Putamen (tissue), 1 donor: Measurements from ENCODE around the gene SYNPO.
A peak's percentile ranks its signal among the peaks of the same experiment; 100 is the strongest.

Experiments
- DNase-seq: peaks from one replicate; pipeline ENCODE4 v3.0.0-alpha.2; 2016; ENCODE audit warnings: low spot score

Gene SYNPO

DNA sequence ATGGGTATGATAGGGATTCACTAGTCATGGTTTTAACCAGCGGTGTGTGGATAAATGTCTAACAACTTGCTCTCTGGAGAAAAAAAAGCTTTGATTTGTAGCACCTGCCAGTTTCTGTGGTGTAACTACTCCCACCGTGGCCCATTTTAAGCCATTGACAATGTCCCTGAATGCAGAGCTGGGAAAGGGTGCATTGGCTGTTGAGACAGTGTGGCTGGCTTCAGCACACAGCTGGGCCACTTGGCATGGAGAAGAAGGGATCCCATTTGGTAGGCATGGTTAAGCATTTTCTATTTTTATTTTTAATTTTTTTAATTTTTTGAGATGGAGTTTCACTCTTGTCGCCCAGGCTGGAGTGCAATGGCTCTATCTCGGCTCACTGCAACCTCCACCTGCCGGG, 31.5 kb upstream of the SYNPO start:
- DNase-seq = no peak

DNA sequence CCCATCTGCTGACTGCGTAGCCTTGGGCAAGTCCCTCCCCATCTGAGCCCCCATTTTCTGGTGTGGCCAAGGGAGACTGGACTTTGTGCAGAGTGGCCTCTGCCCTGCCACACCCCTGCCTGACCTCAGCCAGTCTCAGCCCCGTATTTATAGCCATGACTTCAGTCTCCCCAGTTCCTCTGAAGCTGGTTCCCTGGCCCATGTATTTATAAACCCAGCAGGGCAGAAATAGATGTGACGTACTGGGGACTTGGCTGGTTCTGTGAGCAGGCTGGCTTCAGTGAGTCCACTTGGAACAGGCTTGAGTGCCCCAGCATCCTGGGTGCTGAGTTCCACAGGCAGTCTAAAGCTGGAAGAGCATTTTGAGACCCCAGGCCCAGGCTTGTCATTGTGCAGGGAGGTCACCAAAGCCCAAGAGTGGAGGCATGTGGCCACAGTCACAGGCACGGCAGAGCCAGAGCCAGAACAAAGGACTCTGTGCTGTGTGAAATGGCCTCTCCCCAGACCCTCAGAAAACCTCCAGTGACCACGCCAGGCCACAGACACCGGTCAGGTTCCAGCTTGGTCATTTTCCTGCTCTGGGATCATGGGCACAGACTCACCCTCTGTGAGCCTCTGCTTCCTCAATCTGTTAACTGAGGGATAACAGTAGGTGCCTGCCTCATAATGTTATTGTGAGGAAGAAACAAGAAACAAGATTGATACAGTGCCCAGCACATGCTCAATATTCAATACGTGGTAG, 30.4 kb upstream of the SYNPO start:
- DNase-seq = no peak

DNA sequence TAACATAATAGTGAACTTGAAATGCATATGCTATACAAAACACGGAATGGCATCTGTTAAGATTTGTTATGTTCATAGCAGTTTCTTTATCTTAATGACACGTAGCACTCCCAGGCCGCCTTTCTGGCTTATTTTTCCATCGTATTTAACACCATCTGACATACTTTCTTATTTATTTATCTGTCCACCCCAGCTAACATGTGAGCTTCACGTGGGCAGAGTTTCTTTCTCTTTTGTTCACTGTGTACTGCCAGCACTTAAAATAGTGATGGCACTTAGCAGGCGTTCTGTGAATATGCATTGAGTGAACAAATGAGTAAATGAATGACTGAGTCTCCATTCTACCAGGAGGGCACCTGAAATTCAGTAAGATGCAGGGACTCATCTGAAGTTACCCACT, 29.4 kb upstream of the SYNPO start:
- no peak for DNase-seq

DNA sequence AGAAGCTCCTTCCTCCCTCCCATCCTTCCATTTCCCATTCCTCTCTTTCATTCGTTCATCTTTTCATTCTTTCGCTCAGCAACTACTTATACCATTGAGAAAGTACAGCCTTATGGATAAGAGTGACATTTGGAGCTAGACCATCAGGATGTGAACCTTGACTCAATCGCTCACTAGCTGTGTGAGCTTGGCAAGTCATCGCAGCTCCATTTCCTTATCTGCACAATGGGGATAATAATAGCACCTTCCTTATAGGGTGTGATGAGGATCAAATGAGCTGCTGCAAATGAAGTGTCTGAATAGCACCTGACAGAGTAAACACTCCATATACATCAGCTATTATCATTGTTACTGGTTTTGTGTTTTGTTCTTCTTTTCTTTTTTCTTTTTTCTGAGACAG, 28.1 kb upstream of the SYNPO start:
- DNase-seq = no peak

DNA sequence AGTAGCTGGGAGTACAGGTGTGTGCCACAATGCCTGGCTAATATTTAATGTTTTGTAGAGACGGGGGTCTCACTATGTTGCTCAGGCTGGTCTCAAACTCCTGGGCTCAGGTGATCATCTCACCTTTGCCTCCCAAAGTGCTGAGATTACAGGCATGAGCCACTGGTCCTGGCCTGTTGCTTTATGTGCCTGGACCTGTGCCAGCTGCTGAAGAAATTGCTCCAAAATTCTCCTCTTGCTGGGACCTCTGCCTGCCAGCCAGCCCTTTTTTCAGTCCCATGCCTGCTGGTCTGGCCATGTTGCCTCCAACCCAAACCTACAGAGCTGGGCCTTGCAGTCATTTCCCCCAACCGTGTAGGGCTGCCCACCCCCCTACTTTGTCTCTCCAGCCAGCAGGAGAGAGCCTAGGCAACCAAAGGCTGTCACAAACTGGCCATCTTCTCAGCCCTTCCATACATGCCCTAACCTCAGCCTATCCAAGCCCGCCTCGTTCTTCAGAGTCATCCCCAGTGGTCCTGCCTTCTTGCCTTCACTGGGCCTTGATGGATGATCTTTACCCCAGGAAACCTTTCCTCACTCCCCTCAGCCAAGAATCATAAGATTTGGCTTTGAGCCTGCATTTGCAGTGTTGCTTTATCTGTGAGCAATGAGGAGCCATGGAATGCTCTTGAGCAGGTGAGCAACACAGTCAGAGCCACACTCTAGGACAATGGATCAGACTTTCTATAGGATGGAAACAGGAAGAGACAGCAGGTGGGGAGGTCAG, 27.4 kb upstream of the SYNPO start:
- no peak for DNase-seq

DNA sequence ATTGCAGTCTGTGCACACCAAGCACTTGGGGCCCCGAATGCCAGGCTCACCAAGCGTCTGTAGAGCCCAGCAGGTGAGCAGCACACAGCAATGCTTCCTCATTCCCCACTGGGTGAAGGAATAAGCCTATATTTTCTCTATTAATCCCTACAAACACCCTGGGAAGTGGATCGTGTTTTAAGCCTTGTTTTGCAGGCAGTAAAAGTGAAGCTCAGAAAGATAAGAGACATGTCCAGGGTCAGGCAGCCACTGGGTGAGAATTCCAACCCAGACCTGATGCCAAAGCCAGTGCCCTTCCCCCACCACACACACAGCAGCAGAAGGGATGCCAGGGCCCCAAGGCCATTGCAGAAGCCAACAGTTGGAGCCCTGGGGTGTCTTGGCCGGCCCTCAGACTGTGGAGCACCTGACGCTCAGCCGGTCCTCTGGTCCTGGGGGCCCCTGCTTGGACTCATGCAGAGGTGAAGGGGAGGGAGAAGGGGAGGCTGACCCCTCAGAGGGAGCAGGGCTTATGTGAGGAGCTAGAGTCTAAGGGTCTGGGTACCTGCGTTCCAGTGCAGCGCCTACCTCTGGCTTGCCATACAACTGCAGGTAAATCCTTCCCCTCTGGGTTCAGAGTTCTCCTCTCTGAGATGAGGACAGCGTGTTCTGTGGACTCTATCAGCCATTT, 26.3 kb upstream of the SYNPO start:
- no peak for DNase-seq

DNA sequence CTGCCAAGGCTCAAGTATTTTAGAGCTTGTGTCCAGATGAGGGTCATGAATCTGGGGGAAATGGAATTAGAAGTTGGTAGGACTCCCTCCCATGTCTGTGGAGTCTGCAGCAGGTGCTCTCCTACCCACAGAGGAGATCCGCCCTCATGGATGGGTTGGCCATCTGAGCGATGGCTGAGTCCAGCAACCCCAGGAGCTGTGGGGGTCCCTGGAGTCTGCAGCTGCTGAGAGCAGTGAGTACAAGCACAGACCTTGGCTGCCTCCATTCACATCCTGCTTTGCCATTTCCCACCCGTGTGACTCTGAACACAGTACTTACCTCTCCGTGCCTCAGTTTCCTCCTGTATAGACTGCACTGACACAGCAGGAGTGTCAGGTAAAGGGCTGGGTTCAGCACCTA, 25.8 kb upstream of the SYNPO start:
- DNase-seq = no peak

DNA sequence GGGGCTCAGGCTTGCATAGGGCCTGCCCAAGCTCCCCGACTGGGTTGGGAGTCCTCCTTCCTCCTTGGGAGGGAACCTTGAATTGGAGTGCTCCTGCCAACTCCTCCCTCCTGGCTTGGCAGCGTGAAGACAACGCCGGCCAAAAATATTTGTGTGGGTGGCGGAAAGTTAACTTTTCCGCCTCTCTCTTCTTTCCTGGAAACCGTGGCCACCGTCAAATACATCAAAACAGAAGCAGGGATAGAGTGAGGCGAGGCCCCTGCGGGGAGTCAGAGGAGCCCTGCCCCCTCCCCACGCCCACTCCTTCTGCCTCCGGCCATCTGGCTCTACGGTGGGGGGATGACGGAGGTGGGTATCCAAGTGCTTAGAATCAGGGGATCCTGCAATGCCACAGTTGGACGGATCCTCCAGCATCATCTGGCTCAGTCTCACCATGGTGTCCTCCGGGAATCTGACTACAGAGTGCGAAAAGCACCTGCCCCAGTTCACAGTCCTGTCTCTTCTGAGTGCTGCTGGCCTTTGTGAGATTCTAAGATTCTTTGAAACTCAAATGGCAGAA, 25.2 kb upstream of the SYNPO start:
- no peak for DNase-seq

DNA sequence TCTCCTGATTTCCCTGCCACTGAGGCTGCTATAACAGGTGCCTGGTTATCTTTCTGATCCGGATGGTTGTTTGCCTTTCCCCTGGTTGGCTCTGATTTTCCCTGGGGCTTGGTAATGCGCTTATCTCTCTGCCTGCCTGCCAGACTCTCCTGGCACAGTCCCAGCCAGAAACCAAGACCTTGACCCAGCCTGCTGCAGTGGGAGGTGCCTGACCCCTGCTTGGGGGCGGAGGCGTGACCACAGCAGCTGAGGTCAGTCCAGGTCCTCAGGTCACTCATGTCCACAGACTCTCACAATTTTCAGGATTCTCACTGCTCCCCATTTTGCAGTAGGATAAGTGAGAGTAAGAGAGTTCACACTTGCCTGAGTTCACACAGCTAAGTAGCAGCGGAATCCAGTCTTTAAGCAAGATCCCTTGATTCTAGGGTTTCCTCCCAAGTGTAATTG, 24.4 kb upstream of the SYNPO start:
- DNase-seq = no peak

DNA sequence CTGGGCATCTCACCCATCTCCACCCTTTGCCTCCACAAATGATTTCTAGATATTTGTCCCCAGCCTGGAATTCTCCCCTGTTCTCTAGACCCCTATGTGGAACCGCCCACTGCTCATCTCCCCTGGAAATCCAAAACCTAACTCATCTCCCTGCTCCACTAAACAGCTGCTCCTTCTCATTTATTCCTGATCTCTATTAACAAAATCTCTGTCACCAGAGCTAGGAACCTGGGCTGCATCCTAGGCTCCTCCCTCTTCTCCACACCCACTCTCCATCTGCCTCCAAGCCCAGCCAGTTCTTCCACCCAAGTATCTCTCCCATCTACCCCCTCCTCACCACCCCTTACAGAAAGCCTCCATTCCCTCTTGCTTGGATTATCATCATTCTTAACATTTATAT, 24.0 kb upstream of the SYNPO start:
- no peak for DNase-seq

DNA sequence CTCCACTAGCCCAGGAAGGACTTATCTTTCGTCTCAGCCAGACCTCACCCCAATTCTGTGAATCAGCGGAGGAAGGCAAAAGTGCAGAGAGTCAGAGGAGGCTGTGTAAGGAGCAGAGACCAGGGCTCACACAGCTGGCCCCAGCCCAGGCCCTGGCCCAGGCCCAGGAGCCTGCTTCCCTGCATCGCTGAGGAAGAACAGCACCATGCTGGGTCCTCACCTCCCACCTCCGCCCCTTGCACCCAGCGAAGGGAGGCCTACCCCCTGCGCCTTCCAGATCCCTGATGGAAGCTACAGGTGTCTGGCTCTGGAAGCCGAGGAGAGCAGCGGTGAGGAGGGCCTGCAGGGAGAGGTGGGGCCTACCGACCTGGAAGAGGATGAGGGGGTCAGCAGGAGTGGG, 22.3 kb upstream of the SYNPO start:
- DNase-seq = no peak

DNA sequence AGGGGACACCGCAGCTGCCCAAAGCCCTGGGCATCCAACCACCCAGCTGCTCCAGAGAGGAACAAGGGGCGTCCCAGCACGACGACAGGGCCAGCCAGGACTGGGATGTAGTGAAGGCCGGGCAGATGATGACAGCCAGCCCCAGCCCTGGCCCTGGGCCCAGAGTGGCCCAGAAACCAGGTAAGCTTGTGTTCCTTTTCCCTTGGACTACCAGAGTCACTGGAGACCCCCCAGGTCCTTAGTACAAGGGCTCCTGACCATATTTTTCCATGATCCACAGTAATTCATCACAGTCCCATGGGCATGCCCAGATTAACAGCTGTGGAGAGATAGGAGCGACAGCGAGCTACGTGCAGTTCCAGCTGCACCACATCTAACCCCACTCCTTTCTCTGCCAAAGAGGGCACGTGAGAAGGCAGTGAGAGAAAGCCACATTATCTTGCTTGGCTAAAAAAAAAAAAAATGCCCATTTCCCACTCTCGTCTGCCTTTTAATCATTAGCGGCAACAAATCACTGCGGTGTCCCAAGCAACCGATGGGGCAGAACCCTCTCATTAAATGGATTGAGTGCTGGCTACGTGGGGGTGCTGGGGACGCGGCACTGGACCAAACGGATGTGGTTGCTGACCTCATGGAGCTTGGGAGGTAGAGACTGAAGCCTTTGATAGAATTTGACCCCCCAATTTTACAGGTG, 21.7 kb upstream of the SYNPO start:
- no peak for DNase-seq

DNA sequence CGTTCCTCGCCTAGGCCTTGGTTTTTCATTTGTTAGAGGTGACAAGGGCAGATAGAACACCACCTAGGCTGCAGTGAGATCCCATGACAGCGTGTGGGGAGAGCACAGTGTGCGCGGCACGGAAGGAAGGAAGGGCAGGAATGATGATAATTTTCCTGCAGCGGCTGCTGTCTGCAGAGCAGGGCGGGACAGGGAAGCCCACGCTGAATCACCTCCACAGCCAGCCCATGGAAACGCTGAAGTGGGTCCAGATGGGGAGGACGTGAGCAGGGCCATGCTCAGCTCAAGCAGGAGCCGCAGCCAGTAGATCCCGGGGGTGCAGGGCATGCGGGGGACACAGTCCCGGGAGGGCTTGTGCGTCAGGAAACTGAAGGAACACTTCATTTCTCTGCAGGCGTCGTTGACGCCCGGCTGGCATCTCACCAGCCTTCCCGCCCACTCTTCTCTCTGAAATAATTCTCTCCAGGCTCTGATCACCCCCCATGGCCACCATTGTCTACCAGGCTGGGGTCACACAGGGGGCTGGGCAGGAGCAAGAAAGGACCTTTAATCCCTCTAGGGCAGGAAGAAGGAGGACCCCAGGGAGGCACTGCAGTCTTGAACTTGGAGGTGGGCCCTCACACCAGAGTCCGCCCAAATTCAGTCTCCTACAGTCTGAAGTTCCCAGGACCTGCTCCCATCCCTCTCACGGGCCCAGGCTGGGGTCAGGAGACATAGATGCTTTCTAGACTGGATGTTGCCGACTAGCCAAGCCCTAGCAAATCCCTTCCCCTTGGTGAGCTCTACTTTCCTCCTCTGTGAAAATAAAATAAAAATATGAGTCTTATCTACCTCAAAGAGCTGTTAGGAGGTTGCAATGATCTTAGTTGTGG, 20.9 kb upstream of the SYNPO start:
- peak; percentile 68 for DNase-seq

DNA sequence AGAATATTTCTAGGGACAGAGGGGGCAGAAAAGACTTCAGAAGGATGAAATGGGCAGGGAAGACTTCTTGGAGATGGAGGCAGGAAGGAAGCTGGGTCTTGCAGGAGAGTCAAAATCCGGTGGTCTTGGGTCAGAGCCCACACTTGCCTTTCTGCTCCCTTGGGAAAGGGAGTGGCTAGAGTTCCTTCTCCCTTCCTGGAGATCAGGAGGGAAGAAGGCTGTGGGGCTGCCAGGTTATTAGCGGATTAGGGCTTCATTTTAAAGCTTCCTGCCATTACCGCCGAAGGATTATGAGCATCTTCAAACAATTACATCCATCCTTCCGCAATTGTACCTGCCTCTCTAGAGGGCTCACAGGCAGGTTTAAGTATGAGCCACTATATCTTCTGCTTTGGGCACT, 19.2 kb upstream of the SYNPO start:
- DNase-seq = no peak

DNA sequence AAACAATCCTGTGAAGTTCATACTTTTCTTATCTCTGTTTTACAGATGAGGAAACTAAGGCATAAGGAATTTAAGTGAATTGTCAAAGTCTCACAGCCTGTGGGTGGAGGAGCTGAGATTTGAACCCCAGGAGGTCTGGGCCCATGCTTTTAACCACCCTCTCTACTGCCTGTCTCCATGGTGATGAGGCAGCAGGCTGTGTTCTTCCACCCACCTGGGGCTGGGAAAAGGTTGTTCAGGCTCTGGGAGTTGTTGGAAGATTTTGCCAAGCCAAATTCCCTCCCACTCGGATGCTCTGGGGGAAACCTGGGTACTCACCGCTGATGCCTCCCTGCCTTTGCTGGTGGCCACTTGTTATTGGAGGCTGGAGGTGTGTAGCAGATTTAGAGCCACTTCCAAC, 18.3 kb upstream of the SYNPO start:
- DNase-seq = peak; percentile 79

DNA sequence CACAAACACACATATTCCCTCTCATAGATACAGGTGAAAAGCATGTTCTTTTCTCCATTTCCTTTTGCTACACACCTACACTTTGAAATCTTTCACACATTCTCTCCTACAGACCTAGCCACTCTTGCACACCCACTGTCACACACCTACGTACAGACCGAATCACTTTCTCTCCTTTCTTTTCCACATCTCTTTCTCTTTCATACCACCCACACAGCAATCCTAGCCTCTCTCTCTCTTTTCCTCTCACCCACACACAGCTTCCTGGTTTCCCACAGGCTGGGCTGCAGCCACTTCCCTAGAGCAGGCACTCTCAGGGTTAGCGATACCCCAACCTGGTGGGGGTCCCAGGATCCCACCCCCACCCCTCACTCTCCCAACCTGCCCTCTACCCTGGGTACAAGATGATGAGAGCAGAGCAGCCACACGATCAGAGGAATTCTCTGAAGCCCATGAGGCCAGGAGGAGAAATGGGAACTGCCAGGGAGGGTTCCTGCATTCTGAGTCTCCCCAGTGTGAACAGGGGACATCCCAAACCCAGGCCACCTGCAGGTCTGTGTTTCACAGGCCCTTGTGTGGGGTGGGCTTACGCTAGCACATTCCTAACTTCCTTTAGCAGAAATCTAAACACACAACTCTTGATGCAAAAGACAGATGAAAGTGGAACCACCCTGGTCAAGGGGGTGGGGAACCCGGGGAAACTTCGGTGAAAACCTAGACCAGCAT, 17.1 kb upstream of the SYNPO start:
- DNase-seq = peak; percentile 64

DNA sequence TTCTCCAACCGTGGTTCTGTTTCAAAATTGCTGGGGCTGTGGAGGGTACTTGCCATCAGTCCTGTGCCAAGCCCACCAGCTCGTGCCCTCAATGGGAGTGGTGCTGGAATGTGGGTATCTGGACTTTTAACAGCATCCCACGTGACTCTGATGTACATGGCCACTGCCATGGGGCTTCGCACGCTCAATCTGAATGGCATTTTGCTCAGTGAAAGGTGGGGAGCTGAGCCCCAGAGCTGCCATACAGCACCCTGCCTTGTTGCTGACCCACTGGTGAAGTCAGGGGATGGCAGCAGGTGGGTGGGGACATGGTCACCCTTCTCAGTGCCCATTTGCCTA, 16.6 kb upstream of the SYNPO start:
- no peak for DNase-seq

DNA sequence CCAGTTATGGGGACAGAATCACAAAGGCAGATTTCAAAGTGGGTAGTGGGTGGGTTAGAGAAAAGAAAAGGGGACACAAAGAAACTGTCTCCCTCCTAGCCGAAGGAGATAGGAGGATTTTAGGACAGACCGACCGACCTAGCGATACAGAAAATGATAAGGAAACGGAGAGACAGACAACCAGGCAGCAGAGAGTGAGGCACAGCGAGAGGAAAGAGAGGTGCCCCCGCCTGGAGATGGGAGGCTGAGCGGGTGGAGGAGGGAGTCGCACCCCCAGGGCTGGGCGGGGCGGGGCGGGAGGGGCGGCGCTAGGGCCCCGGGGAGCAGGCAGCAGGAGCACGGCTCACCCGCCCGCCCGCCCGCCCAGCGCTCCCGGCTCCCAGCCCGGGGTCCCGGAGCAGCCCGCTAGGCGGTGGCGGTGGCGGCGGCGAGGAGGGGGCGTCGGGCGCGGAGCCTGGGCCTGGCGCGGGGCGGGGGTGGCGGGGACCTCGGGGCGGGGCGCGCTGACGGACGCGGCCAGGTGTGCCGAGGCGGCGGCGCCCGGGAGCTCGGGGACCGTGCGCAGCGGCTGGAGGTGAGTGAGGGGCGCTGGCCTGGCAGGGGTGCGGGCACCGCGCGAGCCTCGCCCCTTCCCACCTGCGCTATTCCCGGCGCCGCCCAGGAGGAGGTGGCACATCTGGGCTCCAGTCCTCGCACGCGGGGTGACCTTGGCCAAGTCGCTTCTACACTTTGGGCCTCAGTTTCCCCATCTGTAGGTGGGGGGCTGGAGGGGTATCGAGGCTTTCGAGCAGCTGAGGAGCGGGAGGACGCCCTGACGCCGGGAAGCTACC, 15.9 kb upstream of the SYNPO start:
- peak; percentile 58 for DNase-seq

DNA sequence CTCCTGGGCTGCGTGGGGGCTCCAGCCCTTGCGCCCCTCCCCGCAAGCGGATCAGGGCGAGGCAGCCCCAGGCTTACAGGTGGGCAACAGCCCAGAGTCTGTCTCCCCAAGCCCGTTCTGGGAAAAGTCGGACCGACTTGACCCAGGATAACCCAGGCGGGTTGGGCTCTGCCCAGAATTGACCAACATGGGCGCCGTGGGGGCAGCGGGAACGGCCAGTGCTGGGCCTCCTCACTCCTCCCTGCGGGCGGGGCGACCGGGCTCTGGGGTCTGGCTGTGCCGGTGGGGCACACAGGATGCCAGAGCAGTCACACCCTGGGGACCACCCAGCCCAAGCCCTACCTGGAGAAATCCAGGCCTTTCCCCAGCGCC, 15.3 kb upstream of the SYNPO start:
- no peak for DNase-seq
